ENCODE data around the gene GALNT7. TPM values are rescaled to one million over a fixed set of nuclear protein-coding genes. Genes with fewer than 3 reads are reported as not detected.

The GALNT7 gene
- total RNA-seq, 1 experiment from 2014 or later, result 13.8 TPM

- ChIA-PET CTCF (no interaction called here), POLR2A (ENCODE audit: unreplicated experiment) (no interaction called here)
- H3K36me3 ChIP-seq (ENCODE audit: low read depth, low read length), result no peaks in the 10 kb centered on the region
- H3K27ac ChIP-seq (ENCODE audit: low read length), result no peak overlapping the region
- H3K9ac ChIP-seq (ENCODE audit: low read length), result no peak overlapping the region
- no peaks in the 10 kb centered on the region for H3K4me1 ChIP-seq (ENCODE audit: insufficient read depth, low read length)
- no peaks in the 10 kb centered on the region for H4K20me1 ChIP-seq (ENCODE audit: low read length)
- intact Hi-C loops (cut with micrococcal nuclease), result no loop called here
- no peaks in the 10 kb centered on the region for H3K9me2 ChIP-seq (replicated peaks; ENCODE audit: low read length)
- H3K9me3 ChIP-seq (ENCODE audit: low read length), result no peaks in the 10 kb centered on the region
- ATAC-seq (no peak), DNase-seq (no peak)
- BruUV-seq (replicated peaks), result no TSS peak
- H2AFZ ChIP-seq (ENCODE audit: low read length), result no peak overlapping the region
- no peak overlapping the region for H3K4me2 ChIP-seq (ENCODE audit: low read length)
- H3K27me3 ChIP-seq (ENCODE audit: low read length), result no peaks in the 10 kb centered on the region
- no peak overlapping the region for H3K4me3 ChIP-seq (ENCODE audit: low read length)
- no peak for TF ChIP-seq EZH2 (IDR thresholded peaks at IDR 0.05; ENCODE audit: low read length, unreplicated experiment)
- no peak for TF ChIP-seq EZH2phosphoT487 (IDR thresholded peaks at IDR 0.05; ENCODE audit: borderline replicate concordance, low read length)
- no peak for TF ChIP-seq CTCF (conservative IDR thresholded peaks at IDR 0.05; ENCODE audit: low read depth, low read length)
- no peaks in the 10 kb centered on the region for H3F3A ChIP-seq (ENCODE audit: low read length, unreplicated experiment)
- H3K79me2 ChIP-seq (ENCODE audit: low read length), result no peaks in the 10 kb centered on the region
Observed at GRCh38 chr4:173128199-173128890, 40.3 kb upstream of the GALNT7 start.

- ATAC-seq (no peak), DNase-seq (no peak)
- Histone ChIP-seq H3K4me3 (ENCODE audit: low read length) (no peak overlapping the region), H3K4me1 (ENCODE audit: insufficient read depth, low read length) (no peaks in the 10 kb centered on the region), H2AFZ (ENCODE audit: low read length) (no peak overlapping the region), H3K4me2 (ENCODE audit: low read length) (no peak overlapping the region), H3F3A (ENCODE audit: low read length, unreplicated experiment) (no peaks in the 10 kb centered on the region), H3K9me2 (replicated peaks; ENCODE audit: low read length) (no peaks in the 10 kb centered on the region), H3K27ac (ENCODE audit: low read length) (no peak overlapping the region), H3K9me3 (ENCODE audit: low read length) (no peaks in the 10 kb centered on the region), H3K79me2 (ENCODE audit: low read length) (no peaks in the 10 kb centered on the region), H4K20me1 (ENCODE audit: low read length) (no peaks in the 10 kb centered on the region), H3K9ac (ENCODE audit: low read length) (no peak overlapping the region), H3K36me3 (ENCODE audit: low read depth, low read length) (no peaks in the 10 kb centered on the region), H3K27me3 (ENCODE audit: low read length) (no peaks in the 10 kb centered on the region)
- ChIA-PET CTCF (no interaction called here), POLR2A (ENCODE audit: unreplicated experiment) (no interaction called here)
- intact Hi-C loops (cut with micrococcal nuclease), result no loop called here
- TF ChIP-seq CTCF (conservative IDR thresholded peaks at IDR 0.05; ENCODE audit: low read depth, low read length) (no peak), EZH2 (IDR thresholded peaks at IDR 0.05; ENCODE audit: low read length, unreplicated experiment) (no peak), EZH2phosphoT487 (IDR thresholded peaks at IDR 0.05; ENCODE audit: borderline replicate concordance, low read length) (no peak)
- no TSS peak for BruUV-seq (replicated peaks)
Observed at GRCh38 chr4:173130687-173131086, 37.9 kb upstream of the GALNT7 start.

GRCh38 chr4:173134426-173134825 is 34.2 kb upstream of the GALNT7 start:
- TF ChIP-seq EZH2 (IDR thresholded peaks at IDR 0.05; ENCODE audit: low read length, unreplicated experiment) (no peak), EZH2phosphoT487 (IDR thresholded peaks at IDR 0.05; ENCODE audit: borderline replicate concordance, low read length) (no peak)
- H3K4me3 ChIP-seq (ENCODE audit: low read length), result no peak overlapping the region
- H3K9me3 ChIP-seq (ENCODE audit: low read length), result no peaks in the 10 kb centered on the region
- no peaks in the 10 kb centered on the region for H3K4me1 ChIP-seq (ENCODE audit: insufficient read depth, low read length)
- ChIA-PET CTCF (no interaction called here), POLR2A (ENCODE audit: unreplicated experiment) (no interaction called here)
- no peaks in the 10 kb centered on the region for H3K27me3 ChIP-seq (ENCODE audit: low read length)
- no peak overlapping the region for H3K4me2 ChIP-seq (ENCODE audit: low read length)
- intact Hi-C loops (cut with micrococcal nuclease), result no loop called here
- H3K27ac ChIP-seq (ENCODE audit: low read length), result no peak overlapping the region
- H3K36me3 ChIP-seq (ENCODE audit: low read depth, low read length), result no peaks in the 10 kb centered on the region
- ATAC-seq, result no peak
- no peak for DNase-seq
- no peaks in the 10 kb centered on the region for H4K20me1 ChIP-seq (ENCODE audit: low read length)
- H3K9me2 ChIP-seq (replicated peaks; ENCODE audit: low read length), result no peaks in the 10 kb centered on the region
- no peaks in the 10 kb centered on the region for H3F3A ChIP-seq (ENCODE audit: low read length, unreplicated experiment)
- H3K9ac ChIP-seq (ENCODE audit: low read length), result no peak overlapping the region
- no TSS peak for BruUV-seq (replicated peaks)
- H2AFZ ChIP-seq (ENCODE audit: low read length), result no peak overlapping the region
- no peaks in the 10 kb centered on the region for H3K79me2 ChIP-seq (ENCODE audit: low read length)

Data from PC-3 (cell line).